HG02970 (cell line): ENCODE data around the gene ST3GAL6.

Experiments
- ATAC-seq: cut with Tn5 transposase; IDR thresholded peaks from one replicate; pipeline ENCODE4 v1.9.1; 2021; ENCODE audit warnings: mild to moderate bottlenecking, moderate library complexity, moderate number of reproducible peaks; ENCODE audit not compliant: unreplicated experiment, low FRiP score

The ST3GAL6 gene

DNA sequence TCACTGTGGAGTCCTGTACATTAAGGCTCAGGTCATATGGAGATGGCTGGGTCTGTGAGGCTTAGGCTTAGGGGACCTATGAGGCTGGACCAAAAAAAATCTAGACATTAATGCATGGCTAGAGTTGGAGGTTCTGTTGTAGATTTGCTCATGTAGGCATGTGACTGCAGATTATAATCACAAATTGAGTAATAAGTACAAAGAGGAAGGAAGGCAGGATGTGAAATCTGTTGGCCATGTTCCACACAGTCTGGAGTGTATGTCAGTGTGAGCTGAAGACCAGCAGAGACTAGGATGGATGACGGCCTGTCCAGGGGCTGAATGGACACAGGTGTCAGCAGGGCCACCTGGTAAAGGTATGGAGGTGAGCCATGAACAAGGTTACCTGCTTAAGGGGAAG is at the start of gene ST3GAL6:
Gene ST3GAL6, plus strand, starts transcription at position 265 of the 400 bp plus-strand sequence. CDS start 5,101 bp downstream, outside the sequence.
- no peak for ATAC-seq

GRCh38 chr3:98713984-98714383 is 49.2 kb upstream of the ST3GAL6 start:
- ATAC-seq: no peak

DNA sequence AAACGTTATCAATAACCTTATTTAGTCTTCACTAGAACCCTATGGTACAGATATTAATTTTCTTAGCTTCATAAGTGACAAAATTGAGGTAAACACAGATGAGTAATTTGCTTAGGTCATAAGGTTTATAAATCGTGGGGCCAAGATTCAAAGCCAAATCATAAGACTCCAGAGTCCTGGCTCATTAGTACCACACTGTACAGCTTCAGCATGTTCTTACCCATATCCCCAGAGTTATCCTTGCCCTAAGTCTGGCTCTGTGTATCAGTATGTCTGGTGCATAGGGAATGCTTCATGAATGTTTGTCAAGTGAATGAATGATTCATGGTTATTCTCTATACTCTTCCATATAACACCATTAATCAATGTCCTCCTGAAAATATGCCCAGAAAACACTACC is 45.6 kb upstream of the ST3GAL6 start:
- ATAC-seq: no peak

- no peak for ATAC-seq
Observed at GRCh38 chr3:98718730-98719129, 44.4 kb upstream of the ST3GAL6 start.

DNA sequence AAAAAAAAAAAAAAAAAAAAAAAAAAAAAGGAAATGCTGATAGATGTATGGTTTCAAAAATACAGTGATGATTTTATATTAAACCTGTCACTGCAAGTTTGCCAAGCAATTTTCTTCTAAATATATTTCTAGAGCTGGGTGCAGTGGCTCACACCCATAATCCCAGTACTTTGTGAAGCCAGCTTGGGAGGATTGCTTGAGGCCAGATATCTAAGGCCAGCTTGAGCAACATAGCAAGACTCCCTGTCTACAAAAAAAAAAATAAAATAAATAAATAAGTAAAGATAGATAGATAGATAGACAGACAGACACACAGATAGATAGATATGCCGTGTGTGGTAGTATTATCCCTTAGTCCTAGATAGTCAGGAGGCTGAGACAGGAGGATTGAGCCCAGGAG is 41.4 kb upstream of the ST3GAL6 start:
- no peak for ATAC-seq

GRCh38 chr3:98722389-98722788 is 40.8 kb upstream of the ST3GAL6 start:
- ATAC-seq: no peak

DNA sequence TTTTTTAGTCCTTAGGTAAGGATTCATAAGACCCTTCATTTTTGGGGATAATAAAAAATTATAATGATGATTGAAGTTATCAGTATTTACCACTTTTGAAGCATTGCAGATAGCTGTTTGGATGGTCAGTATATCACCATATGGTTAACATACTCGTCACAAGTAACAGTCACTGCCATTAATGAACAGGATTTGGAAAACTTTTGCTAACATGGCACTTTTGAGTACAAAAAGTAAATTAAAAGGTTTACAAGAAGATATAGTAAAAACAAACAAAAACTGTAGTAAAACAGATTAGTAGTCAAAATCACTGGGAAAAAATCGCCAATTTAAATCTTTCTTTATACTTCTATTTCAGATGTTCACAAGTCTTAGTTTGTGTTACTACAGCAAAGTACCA is 37.8 kb upstream of the ST3GAL6 start:
- no peak for ATAC-seq

DNA sequence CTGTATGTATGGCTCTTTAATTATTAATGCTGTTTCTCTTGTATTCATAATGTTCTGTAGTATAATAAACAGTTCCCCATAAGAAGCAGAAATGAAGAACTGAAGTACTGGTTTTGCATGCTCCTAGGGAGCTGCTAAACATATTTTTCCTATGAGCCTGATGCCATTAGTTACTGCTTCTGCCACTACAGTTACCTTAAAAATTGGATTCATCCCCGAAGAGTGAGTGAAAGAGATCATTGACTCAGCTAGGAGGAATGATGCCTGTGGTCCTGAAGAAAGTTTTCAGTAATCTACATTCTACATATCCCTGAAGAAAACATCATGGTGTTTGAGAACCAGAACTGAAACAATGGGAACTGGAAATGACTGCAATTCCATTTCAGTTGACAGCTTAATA is 37.1 kb upstream of the ST3GAL6 start:
- ATAC-seq: no peak

DNA sequence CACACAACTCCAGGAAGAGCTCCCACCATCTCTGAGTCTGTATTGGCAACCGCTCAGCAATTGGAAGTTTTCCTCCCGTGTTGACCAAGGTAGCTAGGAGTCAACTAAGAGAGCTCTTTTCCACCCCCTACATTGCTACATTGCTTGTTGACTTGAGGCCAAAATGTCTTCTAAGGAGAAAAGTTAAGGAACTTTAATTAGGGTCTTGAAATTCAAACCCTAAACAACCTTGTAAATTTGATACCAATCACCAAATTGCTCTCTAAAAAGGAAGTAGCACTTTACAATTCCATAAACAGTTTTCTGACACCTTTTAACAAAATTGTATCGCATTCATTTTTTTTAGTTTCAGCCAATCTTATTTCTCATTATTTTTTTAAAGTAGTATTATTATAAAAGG is 35.5 kb upstream of the ST3GAL6 start:
- ATAC-seq: no peak

GRCh38 chr3:98728672-98729071 is 34.5 kb upstream of the ST3GAL6 start:
- ATAC-seq: no peak

GRCh38 chr3:98730338-98730737 is 32.8 kb upstream of the ST3GAL6 start:
- no peak for ATAC-seq

DNA sequence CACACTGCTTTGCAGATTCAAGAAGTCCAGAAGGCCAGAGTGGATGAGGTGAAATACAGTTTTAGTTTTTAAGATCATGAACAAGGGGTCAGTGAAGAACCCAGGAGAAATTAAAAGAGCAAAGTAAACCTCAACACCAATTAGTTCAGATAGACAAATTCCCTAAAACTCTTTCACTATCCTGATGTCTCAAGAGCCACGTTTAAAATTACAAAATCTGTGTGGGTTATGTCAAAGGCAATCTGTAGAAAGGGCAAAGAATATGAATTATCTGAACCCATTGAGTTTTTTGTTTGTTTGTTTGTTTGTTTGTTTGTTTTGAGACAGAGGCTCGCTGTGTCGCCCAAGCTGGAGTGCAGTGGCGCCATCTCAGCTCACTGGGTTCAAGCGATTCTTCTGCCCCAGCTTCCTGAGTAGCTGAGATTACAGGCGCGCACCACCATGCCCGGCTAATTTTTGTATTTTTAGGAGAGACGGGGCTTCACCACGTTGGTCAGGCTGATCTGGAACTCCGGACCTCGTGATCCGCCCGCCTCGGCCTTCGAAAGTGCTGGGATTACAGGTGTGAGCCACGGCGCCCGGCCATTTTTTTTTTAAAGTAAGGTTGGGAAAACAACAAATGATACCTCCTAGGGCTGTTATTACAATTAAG is 32.1 kb upstream of the ST3GAL6 start:
- ATAC-seq: no peak

DNA sequence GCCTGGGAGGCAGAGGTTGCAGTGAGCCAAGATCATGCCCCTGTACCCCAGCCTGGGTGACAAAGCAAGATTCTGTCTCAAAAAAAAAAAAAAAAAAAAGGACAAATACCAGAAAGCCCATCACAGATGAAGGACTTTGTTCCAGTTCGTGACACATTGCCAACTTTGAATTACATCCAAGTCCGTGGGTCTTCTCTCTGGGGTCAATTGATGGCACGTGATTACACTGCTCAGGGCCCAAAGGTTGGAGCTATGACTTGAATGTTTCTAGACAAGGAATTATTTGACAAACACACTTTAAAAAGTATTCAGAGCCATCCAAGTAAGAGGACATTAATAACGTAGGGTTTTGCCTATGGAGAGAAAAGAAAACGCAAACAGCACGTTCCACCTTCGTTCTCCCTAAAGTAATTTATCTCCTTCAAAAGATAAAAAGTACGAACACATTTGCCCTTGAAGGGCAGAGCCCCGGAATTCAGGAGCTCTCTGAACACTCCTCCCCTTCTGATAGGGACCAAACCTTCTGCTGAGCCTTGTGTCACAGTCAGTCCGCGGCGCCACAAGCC is 31.3 kb upstream of the ST3GAL6 start:
- no peak for ATAC-seq

- ATAC-seq: no peak
Observed at GRCh38 chr3:98732286-98733052, 30.7 kb upstream of the ST3GAL6 start.

DNA sequence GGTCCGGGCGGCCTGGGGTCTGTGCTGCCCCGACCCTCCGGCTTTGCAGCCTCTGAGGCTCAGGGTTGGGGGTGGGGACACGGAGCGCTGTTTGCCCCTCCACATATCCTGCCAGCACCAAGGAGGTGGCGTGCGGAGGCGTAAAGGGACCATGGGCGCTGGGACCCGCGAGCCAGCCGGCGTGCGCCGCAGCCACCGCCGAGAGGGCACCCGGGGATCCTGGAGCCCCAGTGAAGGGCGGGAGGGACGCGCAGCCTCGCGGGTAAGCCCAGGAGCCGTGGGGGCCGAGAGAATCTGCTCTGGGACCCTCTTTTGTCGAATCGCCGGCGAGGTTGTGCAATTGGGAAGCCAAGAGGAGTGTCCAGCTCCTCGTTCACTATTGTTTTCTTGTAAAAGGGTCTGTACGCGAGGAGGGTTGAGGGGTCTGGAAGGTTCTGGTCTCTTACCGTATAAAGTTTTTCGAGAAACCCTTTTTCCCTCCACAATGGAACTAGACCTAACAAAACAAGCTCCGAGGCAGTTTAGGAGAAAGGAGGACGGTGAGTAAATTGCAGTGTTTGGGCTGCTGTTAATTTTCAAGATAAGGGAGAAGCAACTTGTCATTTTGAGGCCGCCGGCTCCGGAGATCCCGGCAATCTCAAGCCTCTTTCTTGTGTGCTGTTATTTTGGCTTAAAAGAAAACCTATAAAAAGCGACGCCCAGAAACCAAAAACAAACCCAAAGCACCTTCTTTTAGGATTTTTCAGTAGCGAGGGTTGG is 29.9 kb upstream of the ST3GAL6 start:
- no peak for ATAC-seq

DNA sequence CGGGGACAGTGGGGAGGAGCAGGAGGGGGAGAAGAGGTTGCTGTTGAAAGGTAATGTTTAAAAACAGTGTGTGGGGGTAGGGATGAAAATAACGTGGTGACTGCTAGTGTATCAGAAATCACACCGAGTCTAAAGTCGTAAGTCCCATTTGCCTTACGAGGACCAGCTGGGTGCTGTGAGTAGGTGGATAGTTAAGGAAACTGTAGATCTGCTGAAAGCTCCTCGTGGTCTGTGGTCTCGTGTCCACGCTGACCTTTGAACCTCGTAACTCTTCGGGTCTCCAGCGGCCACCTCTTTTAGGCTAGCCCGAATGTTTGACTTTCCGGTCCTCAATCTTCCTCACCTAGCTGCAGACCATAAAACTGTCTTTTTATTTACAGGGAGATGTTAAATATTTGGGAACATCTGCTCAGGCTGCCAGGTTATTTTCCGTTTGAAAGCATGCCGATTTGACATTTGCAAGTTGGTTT is 29.3 kb upstream of the ST3GAL6 start:
- no peak for ATAC-seq

GRCh38 chr3:98734306-98734705 is 28.8 kb upstream of the ST3GAL6 start:
- no peak for ATAC-seq

DNA sequence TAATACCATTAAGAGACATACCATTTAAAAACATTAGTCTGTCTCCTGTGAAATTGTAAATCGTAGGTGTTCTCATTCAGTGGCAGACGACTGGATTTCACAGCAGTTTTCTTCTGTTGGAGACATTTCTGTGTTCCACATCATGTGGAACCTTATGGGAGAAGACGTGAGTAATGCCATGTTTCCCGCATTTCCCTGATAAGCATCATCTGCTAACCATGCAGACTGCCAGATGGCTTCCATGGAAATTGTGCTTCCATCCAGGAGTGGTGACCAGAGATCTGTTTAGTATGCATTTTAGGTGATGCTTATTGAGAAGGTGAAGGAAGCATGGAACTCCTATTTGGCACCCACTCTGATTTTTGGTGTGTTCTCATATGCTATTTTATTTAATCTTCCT is 28.4 kb upstream of the ST3GAL6 start:
- ATAC-seq: no peak

DNA sequence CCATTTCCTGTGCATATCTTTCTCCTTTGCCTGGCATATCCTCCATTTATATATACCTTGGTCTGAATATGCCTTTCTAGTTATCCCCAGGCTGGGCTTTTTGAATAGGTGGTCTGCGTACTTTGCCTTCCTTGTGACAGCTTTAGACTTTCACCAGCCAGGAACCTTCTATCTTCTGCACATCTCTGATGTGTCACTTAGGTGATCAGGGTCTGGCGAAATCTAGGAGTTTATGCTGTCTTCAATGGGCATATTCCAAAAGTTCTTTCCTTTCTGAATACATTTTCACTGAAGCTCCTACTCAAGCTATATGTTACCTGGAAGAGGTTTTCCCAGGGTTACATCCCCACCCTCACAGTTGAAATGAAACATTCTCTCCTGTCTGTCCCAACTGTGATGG is 27.8 kb upstream of the ST3GAL6 start:
- no peak for ATAC-seq

DNA sequence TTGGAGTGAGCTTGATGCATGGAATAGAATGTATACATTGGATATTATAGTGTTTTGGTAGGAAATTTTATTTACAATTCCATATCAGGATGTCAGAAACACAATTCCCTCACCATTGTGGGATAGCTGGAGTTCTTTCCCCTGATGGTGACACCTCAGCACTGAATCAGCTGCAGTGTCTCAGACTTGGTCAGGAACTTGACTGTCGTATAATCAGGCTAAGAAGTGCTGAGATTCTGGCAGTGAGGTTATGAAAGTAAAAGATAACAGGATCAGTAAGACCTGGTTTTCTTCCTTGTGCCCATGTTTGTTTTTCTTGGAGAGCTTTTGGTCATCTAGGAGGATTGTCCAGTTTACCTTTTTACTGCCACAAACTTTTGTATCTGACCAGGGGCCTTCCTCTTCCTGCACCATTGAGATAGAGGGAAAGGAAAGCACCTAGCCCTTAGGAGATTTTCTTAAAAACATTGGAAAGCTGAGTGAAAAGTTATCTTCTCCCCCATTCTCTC is 27.3 kb upstream of the ST3GAL6 start:
- no peak for ATAC-seq

GRCh38 chr3:98737301-98737700 is 25.8 kb upstream of the ST3GAL6 start:
- ATAC-seq: no peak
